Neural progenitor cell (in vitro differentiated cells): Measurements from ENCODE around the gene SEPTIN11. TPM values are rescaled to one million over a fixed set of nuclear protein-coding genes. Genes with fewer than 3 reads are reported as not detected.

Experiments used
- DNase-seq: peaks from one replicate; pipeline ENCODE4 v3.0.0-alpha.2; 2016; ENCODE audit warnings: low spot score
- H2AFZ ChIP-seq: fragments of 200-600 bp; sonication (generic); replicated peaks from 2 replicates; pipeline ENCODE4 v1.6.1; 2016; ENCODE audit warnings: antibody characterized with exemption
- H3F3A ChIP-seq: fragments of 200-600 bp; sonication (generic); 2 replicates; pipeline ENCODE4 v1.6.1; 2016; ENCODE audit warnings: antibody characterized with exemption, low read depth
- H3K27ac ChIP-seq: fragments of 200-600 bp; sonication (generic); 2 replicates; pipeline ENCODE4 v1.5.1; 2016; ENCODE audit warnings: mild to moderate bottlenecking
- H3K27me3 ChIP-seq: fragments of 200-600 bp; sonication (generic); 2 replicates; pipeline ENCODE4 v1.6.1; 2016; ENCODE audit warnings: mild to moderate bottlenecking, moderate library complexity
- H3K36me3 ChIP-seq: fragments of 200-600 bp; sonication (generic); 2 replicates; pipeline ENCODE4 v1.5.1; 2016
- H3K4me1 ChIP-seq: fragments of 200-600 bp; sonication (generic); 2 replicates; pipeline ENCODE4 v1.6.1; 2016; ENCODE audit warnings: mixed run types
- H3K4me2 ChIP-seq: fragments of 200-600 bp; sonication (generic); 2 replicates; pipeline ENCODE4 v1.6.1; 2016
- H3K4me3 ChIP-seq: fragments of 200-600 bp; sonication (generic); 2 replicates; pipeline ENCODE4 v1.5.1; 2016
- H3K79me2 ChIP-seq: fragments of 200-600 bp; sonication (generic); 2 replicates; pipeline ENCODE4 v1.6.1; 2016; ENCODE audit warnings: low read depth
- H3K9ac ChIP-seq: fragments of 200-600 bp; sonication (generic); 2 replicates; pipeline ENCODE4 v1.6.1; 2016
- H3K9me3 ChIP-seq: fragments of 200-600 bp; sonication (generic); 2 replicates; pipeline ENCODE4 v1.5.1; 2016; ENCODE audit warnings: low read depth
- H4K20me1 ChIP-seq: fragments of 200-600 bp; sonication (generic); 2 replicates; pipeline ENCODE4 v1.6.1; 2016; ENCODE audit warnings: low read depth
- H3K27ac Mint-ChIP-seq: 3 replicates; pipeline ENCODE4 v1.8.0; 2021; ENCODE audit warnings: mixed read lengths
- H3K27me3 Mint-ChIP-seq: 2 replicates; pipeline ENCODE4 v1.8.0; 2022; ENCODE audit warnings: low read depth, mild to moderate bottlenecking, inconsistent platforms, moderate library complexity, mixed read lengths; ENCODE audit not compliant: insufficient read depth
- H3K36me3 Mint-ChIP-seq: 3 replicates; pipeline ENCODE4 v1.8.0; 2021; ENCODE audit warnings: mixed read lengths
- H3K4me1 Mint-ChIP-seq: 3 replicates; pipeline ENCODE4 v1.8.0; 2021; ENCODE audit warnings: mixed read lengths
- H3K4me3 Mint-ChIP-seq: 3 replicates; pipeline ENCODE4 v1.8.0; 2021; ENCODE audit warnings: mild to moderate bottlenecking, moderate library complexity, mixed read lengths
- H3K9me3 Mint-ChIP-seq: 3 replicates; pipeline ENCODE4 v1.8.0; 2020; ENCODE audit warnings: mixed read lengths
- CTCF ChIP-seq: fragments of 200-600 bp; sonication (generic); IDR thresholded peaks from 2 replicates; pipeline ENCODE4 v1.5.1; 2017; ENCODE audit warnings: antibody characterized with exemption, mild to moderate bottlenecking
- EZH2 ChIP-seq: fragments of 200-600 bp; sonication (generic); IDR thresholded peaks from 2 replicates; pipeline ENCODE4 v1.6.1; 2017; ENCODE audit warnings: antibody characterized with exemption, mild to moderate bottlenecking, moderate library complexity
- EZH2phosphoT487 ChIP-seq: fragments of 200-600 bp; sonication (generic); IDR thresholded peaks from 2 replicates; pipeline ENCODE4 v1.6.1; 2017; ENCODE audit warnings: antibody characterized with exemption
- total RNA-seq: library from RNA; depleted of rRNA; stranded (reverse); fragments of >200 nt; gene quantifications from 2 replicates; pipeline ENCODE4 v1.2.3, GENCODE V29; 2015; ENCODE audit warnings: low replicate concordance

The SEPTIN11 gene
- 124 and 183 TPM in 2 replicates for total RNA-seq

GRCh38 chr4:76949276-76950051, at the start of gene SEPTIN11:
Gene SEPTIN11, plus strand, starts transcription at chr4:76949752. Its CDS starts 152 bp downstream, at chr4:76949904.
- H3K27ac ChIP-seq, result peak within 1 kb of the TSS; percentile 76
- TF ChIP-seq EZH2phosphoT487 (no peak), CTCF (peak; percentile 20), EZH2 (no peak)
- H3K79me2 ChIP-seq, result peaks cover 63% of the 10 kb centered on the region
- peak; percentile 96 for DNase-seq
- H3K9me3 ChIP-seq, result no peaks in the 10 kb centered on the region
- peaks cover 43% of the 10 kb centered on the region for H4K20me1 ChIP-seq
- peaks cover 32% of the 10 kb centered on the region for H3F3A ChIP-seq
- Mint-ChIP-seq H3K27me3 (peaks cover 5% of the 10 kb centered on the region), H3K4me1 (peaks cover 36% of the 10 kb centered on the region), H3K9me3 (no peaks in the 10 kb centered on the region), H3K27ac (peak within 1 kb of the TSS; percentile 95), H3K36me3 (peaks cover 19% of the 10 kb centered on the region), H3K4me3 (peak within 1 kb of the TSS; percentile 96)
- H2AFZ ChIP-seq, result peak within 1 kb of the TSS; percentile 74
- peaks cover 25% of the 10 kb centered on the region for H3K4me1 ChIP-seq
- peaks cover 6% of the 10 kb centered on the region for H3K27me3 ChIP-seq
- H3K36me3 ChIP-seq, result peaks cover 3% of the 10 kb centered on the region
- peak within 1 kb of the TSS; percentile 96 for H3K4me3 ChIP-seq
- H3K4me2 ChIP-seq, result peak within 1 kb of the TSS; percentile 93
- peak within 1 kb of the TSS; percentile 57 for H3K9ac ChIP-seq

- TF ChIP-seq EZH2phosphoT487 (no peak), EZH2 (no peak), CTCF (no peak)
- Mint-ChIP-seq H3K4me1 (no peaks in the 10 kb centered on the region), H3K36me3 (no peaks in the 10 kb centered on the region)
Measured at GRCh38 chr4:76902233-76902890, 47.2 kb upstream of the SEPTIN11 start.

GRCh38 chr4:76904646-76905190, 44.8 kb upstream of the SEPTIN11 start:
- H4K20me1 ChIP-seq, result no peaks in the 10 kb centered on the region
- H3K9me3 Mint-ChIP-seq, result peaks cover 2% of the 10 kb centered on the region
- no peak overlapping the region for H3K4me3 Mint-ChIP-seq
- H3K27ac ChIP-seq, result no peak overlapping the region
- H3K36me3 ChIP-seq, result no peaks in the 10 kb centered on the region
- no peaks in the 10 kb centered on the region for H3K36me3 Mint-ChIP-seq
- H2AFZ ChIP-seq, result no peak overlapping the region
- H3K4me1 Mint-ChIP-seq, result no peaks in the 10 kb centered on the region
- peaks cover 27% of the 10 kb centered on the region for H3K27me3 ChIP-seq
- no peaks in the 10 kb centered on the region for H3K79me2 ChIP-seq
- H3K9ac ChIP-seq, result no peak overlapping the region
- H3K4me3 ChIP-seq, result no peak overlapping the region
- no peak overlapping the region for H3K4me2 ChIP-seq
- TF ChIP-seq EZH2 (no peak), EZH2phosphoT487 (no peak), CTCF (no peak)
- DNase-seq, result no peak
- H3K27me3 Mint-ChIP-seq, result peaks cover 3% of the 10 kb centered on the region
- no peak overlapping the region for H3K27ac Mint-ChIP-seq
- H3K9me3 ChIP-seq, result no peaks in the 10 kb centered on the region
- no peaks in the 10 kb centered on the region for H3F3A ChIP-seq
- H3K4me1 ChIP-seq, result no peaks in the 10 kb centered on the region

More at GRCh38 chr4:76902233-76902890, 47.2 kb upstream of the SEPTIN11 start:
- Histone ChIP-seq H3K36me3 (no peaks in the 10 kb centered on the region), H3K4me2 (no peak overlapping the region), H3K27ac (no peak overlapping the region), H2AFZ (no peak overlapping the region), H3F3A (peaks cover 12% of the 10 kb centered on the region), H3K4me1 (no peaks in the 10 kb centered on the region), H3K27me3 (peaks cover 50% of the 10 kb centered on the region), H3K79me2 (no peaks in the 10 kb centered on the region), H4K20me1 (no peaks in the 10 kb centered on the region), H3K9ac (no peak overlapping the region), H3K9me3 (no peaks in the 10 kb centered on the region), H3K4me3 (no peak overlapping the region)
- peaks cover 16% of the 10 kb centered on the region for H3K27me3 Mint-ChIP-seq
- H3K9me3 Mint-ChIP-seq, result peaks cover 2% of the 10 kb centered on the region
- no peak for DNase-seq
- no peak overlapping the region for H3K27ac Mint-ChIP-seq
- H3K4me3 Mint-ChIP-seq, result no peak overlapping the region
